ENCODE measurements around the gene TSGA10. TPM values are rescaled to one million over a fixed set of nuclear protein-coding genes. Genes with fewer than 3 reads are reported as not detected.
"Not testable (repeated sequence)": the region's sequence is repeated elsewhere in the genome, so short reads cannot be mapped to it uniquely, and the experiment has no call there.

The TSGA10 gene
- total RNA-seq, 1 experiment from 2014 or later: 11.6 TPM

DNA sequence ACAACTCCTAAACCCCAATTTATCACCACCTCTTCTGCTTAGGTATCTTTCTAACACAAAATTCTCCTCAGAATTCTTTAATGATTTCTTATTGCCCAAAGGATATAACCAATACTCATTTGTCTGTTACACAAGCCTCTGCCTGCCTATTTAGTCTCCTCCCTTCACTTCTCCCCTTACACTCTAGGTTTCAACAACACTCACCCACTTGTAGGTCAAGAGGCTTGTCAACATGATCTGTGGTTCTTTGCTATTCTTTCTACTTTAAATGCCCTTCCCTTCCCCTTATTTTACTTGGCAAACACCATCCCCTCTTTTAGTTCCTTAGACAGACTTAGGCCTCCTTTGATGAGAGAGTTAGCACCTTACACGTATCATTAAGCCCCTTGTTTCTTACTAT, 82.2 kb downstream of the TSGA10 start:
- ChIA-PET CTCF (no interaction called here), POLR2A (no interaction called here)
- no peak overlapping the region for H3K4me3 Mint-ChIP-seq (ENCODE audit: unreplicated experiment)
- H3K27ac Mint-ChIP-seq (ENCODE audit: low read depth, unreplicated experiment): no peak overlapping the region
- intact Hi-C loops (cut with micrococcal nuclease): no loop called here
- no peaks in the 10 kb centered on the region for H3K9me3 Mint-ChIP-seq (ENCODE audit: unreplicated experiment)
- TF ChIP-seq CTCF (IDR thresholded peaks at IDR 0.05; ENCODE audit: unreplicated experiment): no peak
- no peak for DNase-seq (ENCODE audit: unreplicated experiment)
- no peaks in the 10 kb centered on the region for H3K27me3 Mint-ChIP-seq (ENCODE audit: insufficient read depth, unreplicated experiment)
- no peaks in the 10 kb centered on the region for H3K36me3 Mint-ChIP-seq (ENCODE audit: insufficient read depth, unreplicated experiment)
- BruUV-seq (replicated peaks): no TSS peak
- peaks cover 7% of the 10 kb centered on the region for H3K4me1 Mint-ChIP-seq (ENCODE audit: insufficient read depth, unreplicated experiment)

DNA sequence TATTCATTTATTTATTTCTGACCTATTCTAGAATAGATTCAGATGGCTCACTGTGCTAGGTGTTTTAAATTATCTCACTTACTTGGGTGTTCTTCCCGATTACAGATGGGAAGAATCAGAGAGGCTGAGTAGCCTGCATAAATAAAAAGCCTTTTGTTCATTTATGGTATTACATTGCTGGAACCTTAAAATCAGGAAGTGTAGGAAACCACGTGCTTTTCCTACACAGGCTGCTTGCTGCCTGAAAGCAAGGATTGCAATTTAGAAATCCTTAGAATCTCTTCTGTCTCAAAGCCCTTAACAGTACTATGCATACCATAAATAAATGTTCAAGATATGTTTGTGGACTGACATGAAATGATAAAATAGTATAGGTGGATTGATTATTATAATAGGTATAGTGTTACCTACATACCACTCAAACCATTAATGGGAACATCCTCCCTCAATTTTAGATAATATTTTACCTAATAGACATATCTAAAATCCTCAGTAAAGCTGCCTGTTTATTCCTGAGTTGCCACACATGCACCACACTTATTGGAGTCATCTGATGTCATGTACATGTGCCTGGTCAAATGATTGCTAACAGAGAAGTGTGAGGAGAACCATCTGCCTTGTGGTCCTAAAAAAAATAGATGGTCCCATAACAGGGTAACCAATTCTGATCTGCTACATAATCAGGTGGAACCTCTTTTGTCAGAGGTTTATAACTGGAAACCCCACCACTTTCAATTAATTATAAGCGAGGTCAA, 86.7 kb downstream of the TSGA10 start:
- POLR2A ChIA-PET: interaction anchor here (1.6 kb wide), 1 partner anchor 423 kb away, joined by 3 read pairs; no protein-coding TSS in a partner anchor
- BruUV-seq (replicated peaks): no TSS peak
- Mint-ChIP-seq H3K9me3 (ENCODE audit: unreplicated experiment) (no peaks in the 10 kb centered on the region), H3K36me3 (ENCODE audit: insufficient read depth, unreplicated experiment) (no peaks in the 10 kb centered on the region), H3K4me3 (ENCODE audit: unreplicated experiment) (no peak overlapping the region), H3K27me3 (ENCODE audit: insufficient read depth, unreplicated experiment) (no peaks in the 10 kb centered on the region), H3K27ac (ENCODE audit: low read depth, unreplicated experiment) (no peak overlapping the region), H3K4me1 (ENCODE audit: insufficient read depth, unreplicated experiment) (no peaks in the 10 kb centered on the region)
- CTCF ChIA-PET: interaction anchor here (0.7 to 5.2 kb wide), 3 partner anchors 158 to 420 kb away, joined by 3 to 40 read pairs (median 10); no protein-coding TSS in a partner anchor
- intact Hi-C loops (cut with micrococcal nuclease): loop anchor here (5.0 to 10.0 kb wide), 3 partner anchors 201 to 424 kb away; partner anchors contain the start of genes MGAT4A and REV1
- no peak for TF ChIP-seq CTCF (IDR thresholded peaks at IDR 0.05; ENCODE audit: unreplicated experiment)
- DNase-seq (ENCODE audit: unreplicated experiment): no peak

- BruUV-seq (replicated peaks): no TSS peak
Observed at GRCh38 chr2:99066075-99066958, 88.4 kb downstream of the TSGA10 start.

GRCh38 chr2:99049187-99049586, 105.6 kb downstream of the TSGA10 start:
- POLR2A ChIA-PET; H3K36me3 Mint-ChIP-seq (ENCODE audit: insufficient read depth, unreplicated experiment); H3K27me3 Mint-ChIP-seq (ENCODE audit: insufficient read depth, unreplicated experiment); intact Hi-C loops (cut with micrococcal nuclease); DNase-seq (ENCODE audit: unreplicated experiment); H3K4me1 Mint-ChIP-seq (ENCODE audit: insufficient read depth, unreplicated experiment); H3K27ac Mint-ChIP-seq (ENCODE audit: low read depth, unreplicated experiment); BruUV-seq (replicated peaks); H3K4me3 Mint-ChIP-seq (ENCODE audit: unreplicated experiment): not testable (repeated sequence)
- CTCF ChIA-PET: interaction anchor here (0.7 kb wide), 1 partner anchor 17 kb away, joined by 3 read pairs; no protein-coding TSS in a partner anchor
- H3K9me3 Mint-ChIP-seq (ENCODE audit: unreplicated experiment): peaks cover 27% of the 10 kb centered on the region

More at GRCh38 chr2:99066075-99066958, 88.4 kb downstream of the TSGA10 start:
- ChIA-PET CTCF (interaction anchor here (0.6 to 5.2 kb wide), 29 partner anchors 11 to 730 kb away, joined by 3 to 40 read pairs (median 3); partner anchors contain the start of gene CRACDL), POLR2A (interaction anchor here (0.7 to 2.1 kb wide), 9 partner anchors 39 to 459 kb away, joined by 3 to 15 read pairs (median 3); partner anchors contain the start of genes CRACDL and MRPL30)
- intact Hi-C loops (cut with micrococcal nuclease): loop anchor here (1.0 to 10.0 kb wide), 8 partner anchors 131 to 653 kb away; partner anchors contain the start of genes MGAT4A and REV1
- peak; percentile 57 for TF ChIP-seq CTCF (IDR thresholded peaks at IDR 0.05; ENCODE audit: unreplicated experiment)
- Mint-ChIP-seq H3K4me3 (ENCODE audit: unreplicated experiment) (no peak overlapping the region), H3K4me1 (ENCODE audit: insufficient read depth, unreplicated experiment) (no peaks in the 10 kb centered on the region), H3K27ac (ENCODE audit: low read depth, unreplicated experiment) (no peak overlapping the region), H3K27me3 (ENCODE audit: insufficient read depth, unreplicated experiment) (no peaks in the 10 kb centered on the region), H3K9me3 (ENCODE audit: unreplicated experiment) (no peaks in the 10 kb centered on the region), H3K36me3 (ENCODE audit: insufficient read depth, unreplicated experiment) (no peaks in the 10 kb centered on the region)
- DNase-seq (ENCODE audit: unreplicated experiment): peak; percentile 68

- Mint-ChIP-seq H3K27ac (ENCODE audit: low read depth, unreplicated experiment) (peak overlapping the region; percentile 97), H3K9me3 (ENCODE audit: unreplicated experiment) (peaks cover 34% of the 10 kb centered on the region), H3K4me1 (ENCODE audit: insufficient read depth, unreplicated experiment) (peaks cover 21% of the 10 kb centered on the region)
- H3K27me3 Mint-ChIP-seq (ENCODE audit: insufficient read depth, unreplicated experiment); H3K4me3 Mint-ChIP-seq (ENCODE audit: unreplicated experiment); intact Hi-C loops (cut with micrococcal nuclease); H3K36me3 Mint-ChIP-seq (ENCODE audit: insufficient read depth, unreplicated experiment); BruUV-seq (replicated peaks): not testable (repeated sequence)
- ChIA-PET CTCF (interaction anchor here (0.6 kb wide), 2 partner anchors 259 to 974 kb away, joined by 3 read pairs; no protein-coding TSS in a partner anchor), POLR2A (interaction anchor here (0.7 kb wide), 1 partner anchor 105 kb away, joined by 3 read pairs; the partner anchor contains the start of gene CRACDL)
- DNase-seq (ENCODE audit: unreplicated experiment): peak; percentile 17
Observed at GRCh38 chr2:99040736-99041300, 113.9 kb downstream of the TSGA10 start.
